Activated naive CD4-positive, alpha-beta T cell treated with anti-CD3 and anti-CD28 coated beads, Interleukin-2, amount 50 U/mL, for 72 hours (primary cell): Measurements from ENCODE around the gene CD68. TPM values are rescaled to one million over a fixed set of nuclear protein-coding genes. Genes with fewer than 3 reads are reported as not detected.
"Not testable (repeated sequence)": the region's sequence is repeated elsewhere in the genome, so short reads cannot be mapped to it uniquely, and the experiment has no call there.

Experiments used
- ATAC-seq, 2 donors: fragments of 150-1000 bp; cut with Tn5 transposase; 2 replicates each; pipeline ENCODE4 v1.10.0; 2021; ENCODE audit warnings: mild to moderate bottlenecking in 2 of 2, moderate library complexity in 2 of 2
- DNase-seq, 2 donors: peaks; one replicate each; pipeline ENCODE4 v3.0.0; 2021 to 2022; ENCODE audit warnings: low spot score in 2 of 2
- H3K27ac Mint-ChIP-seq, 2 donors: one replicate each; pipeline ENCODE4 v1.8.0; 2022; ENCODE audit warnings: mild to moderate bottlenecking in 2 of 2, mixed read lengths in 2 of 2
- H3K36me3 Mint-ChIP-seq, 2 donors: one replicate each; pipeline ENCODE4 v1.8.0; 2022; ENCODE audit warnings: mixed read lengths in 2 of 2
- H3K9me3 Mint-ChIP-seq, 2 donors: one replicate each; pipeline ENCODE4 v1.8.0; 2022; ENCODE audit warnings: mixed read lengths in 2 of 2
- total RNA-seq, 2 donors: library from RNA; stranded (reverse); gene quantifications; one replicate each; pipeline ENCODE4 v1.2.3, GENCODE V29; 2022

Gene CD68
- total RNA-seq, 2 donors from 2014 or later = 7.6 to 12.7 TPM

DNA sequence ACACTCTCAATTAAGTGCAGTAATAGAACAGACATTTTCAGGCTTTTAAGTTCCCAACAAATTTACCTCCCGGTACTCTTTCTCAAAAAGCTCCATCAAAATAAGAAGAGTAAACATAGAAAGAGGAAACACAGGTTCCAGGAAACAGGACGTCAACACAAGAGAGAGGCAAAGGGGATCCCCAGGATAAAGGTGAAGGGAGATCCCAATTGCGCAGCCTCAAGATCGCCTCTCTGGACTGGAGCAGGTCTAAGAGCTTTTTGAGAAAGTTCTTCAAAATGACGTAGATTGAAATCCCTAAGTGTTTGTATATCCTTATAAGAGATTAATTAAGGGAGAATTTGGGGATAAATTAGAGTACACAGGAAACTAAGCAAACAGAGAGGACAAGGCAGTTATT lies 39.2 kb downstream of the CD68 start:
- Mint-ChIP-seq H3K27ac (peak overlapping the region in 1 of 2 donors; percentile 12), H3K9me3 (no peaks in the 10 kb centered on the region), H3K36me3 (peaks cover 4 to 6% of the 10 kb centered on the region in 2 donors)
- DNase-seq = no peak
- ATAC-seq = no peak

DNA sequence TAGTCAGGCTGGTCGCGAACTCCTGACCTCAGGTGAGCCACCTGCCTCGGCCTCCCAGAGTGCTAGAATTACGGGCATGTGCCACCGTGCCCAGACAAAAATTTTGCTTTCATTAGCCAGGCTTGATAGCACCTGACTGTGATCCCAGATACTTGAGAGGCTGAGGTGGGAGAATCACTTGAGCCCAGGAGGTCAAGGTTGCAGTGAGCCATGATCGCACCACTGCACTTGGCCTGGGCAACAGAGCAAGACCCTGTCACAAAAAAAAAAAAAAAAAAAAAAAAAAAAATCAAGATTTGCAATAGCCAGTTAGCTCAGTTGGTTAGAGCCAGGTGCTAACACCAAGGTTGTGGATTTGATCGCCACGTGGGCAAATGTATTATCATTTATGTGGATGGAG lies 41.4 kb downstream of the CD68 start:
- Mint-ChIP-seq H3K9me3 (no peaks in the 10 kb centered on the region), H3K36me3 (no peaks in the 10 kb centered on the region), H3K27ac (no peak overlapping the region)
- no peak for DNase-seq
- no peak for ATAC-seq

DNA sequence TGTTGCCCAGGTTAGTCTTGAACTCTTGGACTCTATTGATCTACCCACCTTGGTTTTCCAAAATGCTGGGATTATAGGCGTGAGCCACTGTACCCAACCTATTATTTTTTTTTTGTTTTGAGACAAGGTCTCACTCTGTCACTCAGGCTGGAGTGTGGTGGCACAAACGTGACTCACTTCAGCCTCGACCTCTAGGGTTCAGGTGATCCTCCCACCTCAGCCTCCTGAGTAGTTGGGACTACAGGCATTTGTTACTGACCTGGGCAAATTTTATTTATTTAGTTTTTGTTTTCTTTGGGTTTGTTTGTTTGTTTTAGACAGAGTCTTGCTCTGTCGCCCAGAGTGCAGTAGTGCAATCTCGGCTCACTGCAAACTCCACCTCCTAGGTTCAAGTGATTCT lies 44.2 kb downstream of the CD68 start:
- no peaks in the 10 kb centered on the region for H3K36me3 Mint-ChIP-seq
- H3K9me3 Mint-ChIP-seq = no peaks in the 10 kb centered on the region
- ATAC-seq = no peak
- H3K27ac Mint-ChIP-seq = no peak overlapping the region
- no peak for DNase-seq

DNA sequence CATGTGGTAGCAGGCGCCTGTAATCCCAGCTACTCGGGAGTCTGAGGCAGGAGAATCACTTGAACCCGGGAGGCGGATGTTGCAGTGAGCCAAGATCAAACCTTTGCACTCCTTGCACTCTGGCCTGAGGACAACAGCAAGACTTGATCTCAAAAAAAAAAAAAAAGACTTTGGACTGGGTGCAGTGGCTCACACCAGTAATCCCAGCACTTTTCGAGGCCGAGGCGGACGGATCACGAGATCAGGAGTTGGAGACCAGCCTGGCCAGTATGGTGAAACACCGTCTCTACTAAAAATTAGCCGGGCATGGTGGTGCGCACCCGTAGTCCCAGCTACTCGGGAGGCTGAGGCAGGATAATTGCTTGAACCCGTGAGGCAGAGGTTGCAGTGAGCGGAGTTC lies 46.3 kb downstream of the CD68 start:
- not testable (repeated sequence) for H3K27ac Mint-ChIP-seq, DNase-seq, ATAC-seq, H3K9me3 Mint-ChIP-seq, H3K36me3 Mint-ChIP-seq

DNA sequence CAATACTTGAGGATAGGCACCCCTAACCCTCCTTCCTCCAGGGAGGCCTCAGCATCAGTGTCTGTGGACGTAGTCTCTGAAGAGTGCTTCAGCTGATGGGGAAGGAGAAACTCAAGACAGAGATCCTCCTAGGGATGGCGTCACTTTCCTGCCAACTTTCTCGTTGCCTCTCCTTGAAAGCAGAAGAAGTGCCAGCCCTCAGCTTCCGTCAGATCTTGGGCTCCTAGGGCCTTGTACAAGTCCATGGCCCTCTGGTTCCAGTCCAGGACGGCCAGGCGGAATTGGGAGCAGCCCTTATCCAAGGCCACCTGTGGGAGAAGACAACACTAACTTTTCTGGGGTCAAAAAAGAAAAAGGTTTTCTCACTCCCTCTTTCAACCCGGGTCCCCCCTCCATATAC lies 46.9 kb downstream of the CD68 start:
- Mint-ChIP-seq H3K9me3 (no peaks in the 10 kb centered on the region), H3K36me3 (no peaks in the 10 kb centered on the region), H3K27ac (peak overlapping the region in 1 of 2 donors; percentile 94)
- DNase-seq = no peak
- ATAC-seq = no peak

DNA sequence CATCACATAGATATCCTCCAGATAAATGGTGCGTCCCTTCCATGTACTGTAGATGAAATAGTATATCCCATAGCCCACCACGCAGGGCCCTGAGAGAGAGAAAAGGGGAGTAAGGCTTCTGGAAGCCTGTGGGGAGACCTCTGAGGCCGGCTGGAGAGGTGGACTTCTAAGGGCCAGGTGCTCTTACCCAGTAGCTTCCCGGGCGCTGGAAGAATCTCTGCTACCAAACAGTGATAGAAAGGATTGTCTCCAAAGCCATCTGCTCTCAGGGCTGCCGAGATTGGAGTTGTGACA lies 47.5 kb downstream of the CD68 start:
- Mint-ChIP-seq H3K36me3 (no peaks in the 10 kb centered on the region), H3K27ac (peak overlapping the region; percentile 80 to 94), H3K9me3 (no peaks in the 10 kb centered on the region)
- ATAC-seq = no peak
- DNase-seq = no peak

DNA sequence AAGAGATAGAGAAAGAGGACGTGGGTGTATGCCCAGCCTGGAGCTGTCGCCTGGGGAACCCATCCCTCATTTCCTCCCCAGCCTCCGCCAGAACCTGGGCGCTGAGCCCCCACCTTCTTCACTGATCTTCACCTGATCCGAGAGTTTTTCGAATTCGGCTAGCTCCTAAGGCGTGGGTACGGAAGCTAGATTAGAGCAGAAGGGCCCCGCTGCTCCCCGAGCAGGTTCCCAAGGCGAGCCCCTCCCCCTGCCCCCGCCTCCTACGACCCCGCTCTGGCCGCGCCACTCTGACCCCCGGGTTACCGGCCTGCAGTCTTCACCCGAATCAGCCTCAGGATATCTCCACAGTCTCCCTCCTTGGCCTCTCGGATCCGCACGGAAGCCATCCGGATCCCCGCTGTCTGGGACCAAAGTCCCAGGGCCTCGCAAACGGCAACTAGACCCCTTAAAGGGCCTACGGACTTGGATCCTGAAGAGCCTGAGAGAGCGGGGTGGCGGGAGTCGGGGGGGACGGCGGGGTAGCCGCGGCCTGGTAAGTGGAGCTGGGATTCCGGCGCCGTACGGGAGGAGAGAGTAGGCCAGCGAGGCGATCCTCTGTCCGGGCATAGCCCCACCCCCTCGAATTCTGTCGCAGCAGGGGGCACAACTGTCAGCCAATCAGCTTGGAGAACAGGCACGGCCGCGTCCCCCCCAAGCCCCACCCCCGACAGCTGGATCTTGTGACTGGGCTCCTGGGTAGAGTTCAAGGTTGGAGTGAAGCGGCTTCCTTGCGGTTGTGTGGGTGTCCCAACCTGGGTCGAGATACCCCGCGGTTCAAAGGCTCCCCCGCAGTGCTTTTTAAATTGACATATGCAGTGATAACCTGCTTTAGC lies 48.0 kb downstream of the CD68 start, which contains the start of gene SAT2:
SAT2 (minus strand) TSS at position 572 of the 872 bp plus-strand sequence; CDS start at position 386, 186 bp downstream.
- peak; percentile 96 to 97 for ATAC-seq
- Mint-ChIP-seq H3K36me3 (no peaks in the 10 kb centered on the region), H3K27ac (peak within 1 kb of the TSS; percentile 80 to 94)

DNA sequence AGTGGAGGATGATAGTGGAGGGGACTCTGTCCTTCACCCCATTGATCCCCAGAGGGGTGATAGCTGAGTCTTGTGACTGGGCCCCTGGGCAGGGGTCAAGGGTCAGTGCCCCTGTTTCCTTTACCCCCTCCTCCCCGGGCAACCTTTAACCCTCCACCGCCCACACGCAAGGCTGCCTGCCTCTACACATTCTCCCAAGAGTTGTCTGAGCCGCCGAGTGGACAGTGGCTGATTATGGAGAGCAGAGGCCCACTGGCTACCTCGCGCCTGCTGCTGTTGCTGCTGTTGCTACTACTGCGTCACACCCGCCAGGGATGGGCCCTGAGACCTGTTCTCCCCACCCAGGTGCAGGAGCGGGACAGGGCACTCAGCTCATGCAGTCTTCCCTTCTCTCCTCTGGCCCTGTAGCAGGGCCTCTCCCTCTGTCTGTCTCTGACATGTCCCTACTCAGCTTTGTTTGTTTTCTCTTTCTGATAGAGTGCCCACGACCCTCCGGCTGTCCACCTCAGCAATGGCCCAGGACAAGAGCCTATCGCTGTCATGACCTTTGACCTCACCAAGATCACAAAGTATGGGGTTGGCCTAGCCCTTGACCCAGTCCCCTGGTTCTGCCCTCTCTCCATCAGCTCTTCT lies 50.6 kb downstream of the CD68 start, which contains the start of gene SHBG:
SHBG (plus strand) TSS at position 197 of the 633 bp plus-strand sequence; CDS start at position 235, 38 bp downstream.
- Mint-ChIP-seq H3K27ac (no peak within 1 kb of the TSS), H3K9me3 (no peaks in the 10 kb centered on the region), H3K36me3 (no peaks in the 10 kb centered on the region)
- DNase-seq (no peak), ATAC-seq (no peak)

More for the DNA sequence above, 48.0 kb downstream of the CD68 start, which contains the start of gene SAT2:
- peak; percentile 79 to 82 for DNase-seq
- H3K9me3 Mint-ChIP-seq = no peaks in the 10 kb centered on the region

Other genes with a start within 250 kb of the CD68 start
- gene ACAP1, start 243.1 kb upstream of the CD68 start, total RNA-seq = 100 to 1,000 TPM; 400 to 610 TPM
- 10 to 100 TPM in 1 of 2 donors, 1 to 10 TPM in 1; 3.6 to 10.1 TPM for gene KCTD11, start 227.5 kb upstream of the CD68 start, total RNA-seq
- gene TMEM95, start 224.5 kb upstream of the CD68 start, total RNA-seq = under 1 TPM in 1 of 2 donors, not detected in 1; 0.21 TPM
- 1 to 10 TPM; 2.7 to 5.3 TPM for gene TNK1, start 198.5 kb upstream of the CD68 start, total RNA-seq
- 10 to 100 TPM; 58.2 to 77.5 TPM for gene PLSCR3, start 185.1 kb upstream of the CD68 start, total RNA-seq
- 100 to 1,000 TPM in 1 of 2 donors, 10 to 100 TPM in 1; 78.9 to 114 TPM for gene TMEM256, start 175.5 kb upstream of the CD68 start, total RNA-seq
- 10 to 100 TPM; 14.5 to 15.8 TPM for gene NLGN2, start 171.8 kb upstream of the CD68 start, total RNA-seq
- not detected for gene SPEM1, start 159.3 kb upstream of the CD68 start, total RNA-seq
- under 1 TPM in 1 of 2 donors, not detected in 1; 0.14 TPM for gene SPEM2, start 154.0 kb upstream of the CD68 start, total RNA-seq
- gene SPEM3, start 150.8 kb upstream of the CD68 start, total RNA-seq = not detected
- 10 to 100 TPM in 1 of 2 donors, 1 to 10 TPM in 1; 9.2 to 13.2 TPM for gene TMEM102, start 144.2 kb upstream of the CD68 start, total RNA-seq
- gene FGF11, start 140.1 kb upstream of the CD68 start, total RNA-seq = 10 to 100 TPM in 1 of 2 donors, 1 to 10 TPM in 1; 2.6 to 35.5 TPM
- gene CHRNB1, start 134.6 kb upstream of the CD68 start, total RNA-seq = 10 to 100 TPM; 12.1 to 17.6 TPM
- gene ZBTB4, start 100.0 kb upstream of the CD68 start, total RNA-seq = 10 to 100 TPM; 21.8 to 26.5 TPM
- gene SLC35G6, start 98.2 kb upstream of the CD68 start, total RNA-seq = not detected
- gene POLR2A, start 95.3 kb upstream of the CD68 start, total RNA-seq = 100 to 1,000 TPM; 280 to 333 TPM
- 10 to 100 TPM; 16.4 to 18.9 TPM for gene TNFSF12, start 30.6 kb upstream of the CD68 start, total RNA-seq
- 1 to 10 TPM; 4.6 to 6.0 TPM for gene TNFSF13, start 20.9 kb upstream of the CD68 start, total RNA-seq
- gene SENP3, start 17.7 kb upstream of the CD68 start, total RNA-seq = 10 to 100 TPM; 42.9 to 46.3 TPM
- gene MPDU1, start 4.2 kb downstream of the CD68 start, total RNA-seq = 10 to 100 TPM; 52.1 to 60.6 TPM
- gene SOX15, start 10.5 kb downstream of the CD68 start, total RNA-seq = under 1 TPM; 0.23 to 0.93 TPM
- 10 to 100 TPM; 34.7 to 66.2 TPM for gene FXR2, start 35.3 kb downstream of the CD68 start, total RNA-seq
- gene SAT2, start 48.2 kb downstream of the CD68 start, total RNA-seq = 10 to 100 TPM; 24.4 to 49.6 TPM
- gene SHBG, start 50.5 kb downstream of the CD68 start, total RNA-seq = under 1 TPM in 1 of 2 donors, not detected in 1; 0.50 TPM
- gene ATP1B2, start 71.3 kb downstream of the CD68 start, total RNA-seq = under 1 TPM in 1 of 2 donors, not detected in 1; 0.25 TPM
- 100 to 1,000 TPM in 1 of 2 donors, 10 to 100 TPM in 1; 78.4 to 147 TPM for gene TP53, start 107.9 kb downstream of the CD68 start, total RNA-seq
- 10 to 100 TPM; 16.4 to 23.5 TPM for gene WRAP53, start 108.8 kb downstream of the CD68 start, total RNA-seq
- gene EFNB3, start 125.6 kb downstream of the CD68 start, total RNA-seq = not detected
- under 1 TPM; 0.05 to 0.19 TPM for gene DNAH2, start 138.1 kb downstream of the CD68 start, total RNA-seq